GM19372 (cell line): ENCODE results near the gene ARMH1.

Experiments used
- ATAC-seq: cut with Tn5 transposase; IDR thresholded peaks from one replicate; pipeline ENCODE4 v1.9.1; 2021; ENCODE audit warnings: mild to moderate bottlenecking, low read depth, moderate library complexity; ENCODE audit not compliant: unreplicated experiment

The ARMH1 gene

GRCh38 chr1:44643721-44644334 is 30.7 kb upstream of the ARMH1 start:
- no peak for ATAC-seq

DNA sequence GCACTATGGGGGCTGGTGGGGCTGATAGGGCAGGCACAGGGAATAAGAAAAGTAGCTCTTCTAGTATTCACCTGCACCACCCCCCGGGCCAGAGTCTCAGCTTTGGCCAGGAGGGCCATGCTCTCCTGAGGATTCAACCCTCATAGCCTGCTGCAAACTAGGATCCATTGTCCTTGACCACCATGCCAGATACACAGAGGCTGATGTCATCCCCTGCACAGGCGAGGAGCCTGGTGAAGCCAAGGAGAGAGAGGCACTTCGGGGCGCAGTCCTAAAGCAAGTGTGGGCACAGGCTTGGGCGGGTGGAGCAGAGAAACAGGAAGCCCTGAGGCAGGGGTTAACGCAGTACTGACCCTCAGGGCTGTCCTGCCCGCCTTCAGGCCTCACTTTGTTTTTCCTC is 29.7 kb upstream of the ARMH1 start:
- ATAC-seq, result no peak

DNA sequence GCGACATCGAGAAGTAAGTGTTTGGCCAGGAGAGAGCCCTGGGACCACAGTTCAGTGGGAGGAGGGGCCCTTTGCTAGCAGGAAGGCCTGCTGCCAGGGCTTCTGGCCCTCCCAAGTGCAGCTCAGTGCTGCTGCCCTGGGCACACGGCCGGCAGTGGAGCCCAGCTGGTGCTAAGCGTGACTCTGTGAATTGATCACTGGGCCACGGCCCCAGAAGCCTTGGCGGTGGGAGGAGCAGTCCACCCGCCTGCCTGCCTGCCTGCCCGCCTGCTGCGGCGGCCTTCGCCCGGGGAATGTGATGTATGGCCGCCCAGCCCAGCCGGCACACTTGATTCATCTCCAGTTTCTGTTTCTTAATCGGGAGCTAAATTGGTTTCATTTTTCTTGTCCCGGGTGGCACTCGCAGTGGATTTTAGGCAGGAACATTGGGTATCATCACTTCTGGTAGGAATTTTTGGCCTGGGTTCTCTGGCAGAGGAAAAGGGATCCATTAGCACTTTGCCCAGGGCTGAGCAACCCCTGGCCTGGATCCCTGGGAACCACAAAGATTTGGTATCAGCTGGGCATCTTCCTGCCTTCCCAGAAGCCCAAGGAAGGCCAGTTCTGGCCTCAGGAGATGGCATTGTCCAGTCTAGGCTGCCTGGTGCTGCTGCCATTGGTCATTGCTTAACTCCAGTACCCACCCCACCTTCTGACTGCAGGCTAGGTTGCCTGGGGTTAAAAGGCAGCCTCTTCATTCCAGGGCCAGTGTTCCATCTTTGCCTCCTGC is 28.9 kb upstream of the ARMH1 start:
- no peak for ATAC-seq

- no peak for ATAC-seq
Observed at GRCh38 chr1:44646261-44647110, 28.0 kb upstream of the ARMH1 start.

DNA sequence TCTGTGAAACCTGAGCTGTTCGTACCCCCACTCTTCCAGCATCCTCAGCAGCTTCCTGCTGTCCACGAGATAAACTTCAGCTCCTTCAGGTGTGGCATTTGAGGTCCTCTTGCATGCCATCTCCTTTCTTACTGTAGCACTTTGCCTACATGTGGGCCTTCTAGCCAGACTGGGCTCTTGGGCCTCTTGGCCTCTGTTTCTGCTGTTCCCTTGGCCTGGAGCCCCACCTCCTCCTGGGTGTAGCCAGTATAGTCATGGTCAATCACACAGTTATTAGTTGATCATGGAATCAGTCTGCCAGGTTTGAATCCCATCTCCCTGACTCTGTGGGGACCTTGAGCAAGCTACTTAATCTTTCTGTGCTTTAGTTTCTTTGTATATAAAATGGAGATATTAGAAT is 26.6 kb upstream of the ARMH1 start:
- no peak for ATAC-seq

- no peak for ATAC-seq
Observed at GRCh38 chr1:44648529-44649250, 25.8 kb upstream of the ARMH1 start.

- no peak for ATAC-seq
Observed at GRCh38 chr1:44649788-44650158, 24.7 kb upstream of the ARMH1 start.

DNA sequence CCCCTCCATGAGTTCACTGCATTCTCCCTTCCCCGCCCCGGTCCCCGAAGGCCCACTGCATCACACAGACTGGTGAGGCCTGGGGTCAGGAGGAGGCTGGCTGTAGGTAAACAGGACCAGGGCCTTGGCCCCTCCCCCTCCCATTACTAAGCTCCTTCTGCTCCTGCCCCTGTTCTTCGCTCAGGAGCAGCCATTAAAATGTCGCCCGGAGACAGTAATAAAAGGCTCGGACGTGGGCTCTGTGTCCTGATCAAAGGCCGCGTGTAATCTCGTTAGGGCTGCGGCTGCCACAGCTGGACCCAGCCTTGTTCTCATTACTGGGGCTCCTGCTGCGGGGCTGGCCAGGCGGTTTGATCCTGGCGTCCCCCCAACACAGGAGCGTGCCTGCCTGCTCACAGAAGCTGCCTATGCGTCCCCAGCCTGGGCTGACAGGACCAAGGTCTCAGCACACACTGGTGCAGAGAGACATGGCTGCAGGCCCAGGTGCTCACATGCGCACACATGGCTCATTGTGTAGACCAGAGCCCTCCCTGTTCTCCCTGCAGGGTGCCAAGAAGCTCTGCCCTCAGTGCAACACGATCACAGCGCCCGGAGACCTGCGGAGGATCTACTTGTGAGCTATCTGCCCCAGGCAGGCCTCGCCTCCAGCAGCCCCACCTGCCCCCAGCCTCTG is 24.2 kb upstream of the ARMH1 start:
- no peak for ATAC-seq

- no peak for ATAC-seq
Observed at GRCh38 chr1:44651069-44651468, 23.4 kb upstream of the ARMH1 start.

DNA sequence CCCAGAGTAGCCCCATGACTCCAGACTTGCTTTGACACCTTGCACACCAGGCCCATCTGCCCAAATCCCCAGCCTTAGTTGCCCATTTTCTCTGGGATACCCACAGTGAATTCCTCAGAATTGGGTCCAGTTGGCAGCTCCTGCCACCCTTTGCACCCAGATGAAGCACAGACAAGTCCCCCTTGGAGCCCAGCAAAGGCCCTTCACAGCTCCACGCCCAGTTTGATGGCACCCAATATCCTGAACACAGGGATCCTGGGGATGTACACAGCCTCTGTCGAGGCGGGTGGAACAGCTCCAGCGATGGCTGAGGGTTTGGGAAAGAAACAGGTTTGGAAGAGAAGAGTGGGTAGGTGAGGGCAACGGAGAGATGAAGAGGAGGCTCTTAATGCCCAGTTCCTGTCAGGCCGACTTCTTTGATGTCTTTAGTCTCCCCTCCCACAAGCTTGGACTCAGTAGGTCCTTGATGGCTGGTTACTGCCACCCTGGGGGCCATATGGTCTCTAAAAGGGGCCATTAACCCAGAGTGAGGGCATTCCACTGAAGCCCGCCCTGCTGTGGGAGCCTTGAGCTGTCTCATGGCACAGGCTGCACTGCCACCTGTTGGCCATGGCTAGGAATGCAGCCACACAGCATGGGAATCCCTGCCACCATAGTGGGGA is 21.9 kb upstream of the ARMH1 start:
- ATAC-seq, result peak; percentile 68

DNA sequence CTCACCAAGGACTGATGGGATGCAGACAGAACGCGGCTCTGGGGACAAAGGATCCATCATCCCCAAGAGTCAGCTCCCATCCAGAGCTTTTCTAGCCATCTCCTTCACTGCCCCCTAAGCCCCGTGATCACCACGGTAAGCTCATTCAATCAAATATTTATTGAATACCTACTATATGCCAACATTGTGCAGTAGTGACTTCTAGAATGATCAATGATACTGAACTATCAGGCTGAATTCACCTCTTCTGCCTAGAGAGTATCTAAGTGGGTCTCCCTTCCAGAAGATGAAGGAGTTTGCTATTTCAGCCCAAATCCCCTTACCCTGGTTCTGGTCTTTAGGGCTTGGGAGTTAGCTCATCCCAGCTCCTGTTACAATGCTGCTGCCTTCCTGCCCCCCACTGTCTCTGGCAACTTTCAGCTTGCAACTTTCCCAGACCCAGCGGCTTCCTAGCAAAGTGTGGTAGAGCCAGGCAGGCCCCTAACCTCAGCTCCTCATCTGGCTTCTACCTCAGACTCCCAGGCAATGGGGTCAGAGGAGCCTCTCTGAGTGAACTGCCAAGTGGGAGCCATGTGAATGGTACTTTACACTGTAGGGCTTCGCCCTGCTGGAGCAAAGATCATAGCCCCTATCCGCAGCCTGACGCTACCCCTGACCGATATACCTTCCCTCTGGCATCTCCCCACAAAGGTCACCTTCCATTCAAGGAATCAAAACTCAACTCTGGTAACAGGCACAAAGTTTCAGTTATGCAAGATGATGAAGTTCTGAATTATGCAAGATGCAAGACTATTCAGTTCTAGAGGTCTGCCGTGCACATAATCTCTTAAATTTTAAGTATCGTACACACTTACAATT is 21.2 kb upstream of the ARMH1 start:
- ATAC-seq, result no peak

- ATAC-seq, result no peak
Observed at GRCh38 chr1:44654621-44655187, 19.8 kb upstream of the ARMH1 start.

GRCh38 chr1:44655609-44656008 is 18.9 kb upstream of the ARMH1 start:
- ATAC-seq, result no peak

- ATAC-seq, result no peak
Observed at GRCh38 chr1:44659566-44659965, 14.9 kb upstream of the ARMH1 start.

DNA sequence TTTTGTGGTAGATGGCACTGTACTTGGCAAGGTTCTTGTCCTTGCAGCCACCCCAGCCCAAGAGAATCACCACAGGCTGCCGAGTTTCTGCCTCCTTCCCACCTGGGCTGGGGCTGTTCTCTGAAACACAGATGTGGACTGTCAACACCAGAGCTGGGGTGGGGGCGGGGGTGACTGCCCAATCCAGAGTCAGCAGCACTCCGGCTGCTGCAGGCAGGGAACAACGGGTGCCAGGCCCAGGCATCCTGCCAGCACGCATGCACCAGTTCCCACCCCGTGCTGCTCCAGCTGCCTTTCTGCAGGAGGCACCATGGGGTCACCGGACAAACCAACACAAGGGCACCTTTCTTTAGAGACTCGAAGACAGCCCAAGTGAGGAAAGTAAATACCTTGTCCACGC is 14.3 kb upstream of the ARMH1 start:
- ATAC-seq, result no peak

DNA sequence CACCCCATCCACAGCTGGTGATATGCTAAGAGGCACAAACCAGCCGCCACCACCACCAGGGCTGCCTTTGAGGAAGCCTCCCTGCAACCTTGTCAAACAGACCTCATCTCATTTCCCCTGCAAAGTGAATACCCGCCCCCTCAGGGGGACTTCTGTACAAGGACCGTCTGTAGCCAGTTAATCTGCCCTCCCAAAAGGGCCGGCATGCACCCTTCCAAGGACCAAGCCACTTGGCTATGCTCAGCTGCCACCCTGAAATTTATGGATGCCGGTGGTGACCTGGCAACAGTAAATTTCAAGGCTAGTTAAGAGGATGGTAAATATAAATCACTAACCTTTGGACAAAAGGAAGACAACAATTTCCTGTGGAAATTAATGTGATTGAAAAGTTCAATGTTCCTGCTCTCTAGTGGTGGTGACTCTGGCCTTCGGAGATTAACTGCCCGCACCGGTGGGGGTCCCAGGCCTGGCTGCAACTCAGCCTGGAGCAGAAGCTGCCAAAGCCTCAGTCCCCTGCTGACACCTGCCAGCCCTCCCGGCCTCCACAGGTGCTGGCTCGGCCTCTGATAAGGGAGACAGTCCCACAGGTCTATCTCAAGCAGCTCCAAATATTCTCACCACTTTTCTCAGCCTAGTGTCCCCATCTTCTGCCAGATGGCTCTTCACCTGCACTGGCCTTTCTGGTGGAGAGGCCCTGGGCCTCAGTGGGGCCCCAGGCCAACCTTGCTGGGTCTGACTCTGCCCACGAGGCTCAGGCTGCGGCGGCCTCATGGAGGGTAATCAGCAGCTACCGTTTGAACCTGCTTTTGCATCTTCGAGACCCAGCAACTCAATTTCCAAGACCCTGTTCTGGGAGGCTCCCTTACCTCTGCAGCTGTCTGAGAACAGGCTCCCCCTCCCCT is 12.5 kb upstream of the ARMH1 start:
- ATAC-seq, result no peak

GRCh38 chr1:44662683-44663030 is 11.9 kb upstream of the ARMH1 start:
- no peak for ATAC-seq

DNA sequence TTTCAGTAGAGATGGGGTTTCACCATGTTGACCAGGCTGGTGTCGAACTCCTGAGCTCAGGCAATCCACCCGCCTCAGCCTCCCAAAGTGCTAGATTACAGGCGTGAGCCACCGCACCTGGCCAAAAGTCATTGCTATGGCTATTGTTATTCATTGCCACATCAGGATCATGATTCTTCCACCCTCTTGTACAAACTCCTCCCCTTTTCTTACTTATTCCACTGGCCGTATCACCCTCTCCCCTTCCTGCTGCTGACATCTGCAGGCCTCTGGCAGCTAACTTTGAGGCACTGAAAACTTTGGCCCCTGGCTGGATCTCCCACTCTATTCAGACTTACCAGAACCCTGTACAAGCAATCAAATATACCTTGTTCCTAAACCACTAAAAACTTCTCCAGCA is 11.1 kb upstream of the ARMH1 start:
- ATAC-seq, result no peak
